HEK293 (cell line): ENCODE data around the gene PSMF1.

Experiments
- CTCF ChIA-PET: fragments of 350-600 bp; formaldehyde crosslinking; extraction: SDS; loops from one replicate; lab custom pipeline; 2021; ENCODE audit warnings: antibody characterized with exemption; lab: Yijun Ruan, JAX
- POLR2A ChIA-PET: fragments of 300-600 bp; formaldehyde crosslinking; extraction: SDS; loops from one replicate; lab custom pipeline; 2020; ENCODE audit warnings: antibody characterized with exemption, inconsistent platforms; lab: Yijun Ruan, JAX
- H3K27ac ChIP-seq: fragments of 200-500 bp; sonication (Bioruptor generic); 2 replicates; pipeline ENCODE4 v1.5.1; 2014; ENCODE audit warnings: low read depth, low read length, control low read depth, inconsistent platforms; ENCODE audit errors: extremely low read depth
- H3K36me3 ChIP-seq, 2 experiments: fragments of 200-500 bp in 1 of 2; sonication (Bioruptor generic) in 1 of 2; 1 replicate in 1 of 2; 2 replicates in 1 of 2; pipeline ENCODE4 v1.5.1; 2014 to 2017; ENCODE audit warnings: inconsistent platforms in 2 of 2, low read length in 2 of 2; ENCODE audit not compliant: control insufficient read depth in 2 of 2, insufficient read depth in 1 of 2
- H3K4me1 ChIP-seq: fragments of 200-500 bp; sonication (Bioruptor generic); 2 replicates; pipeline ENCODE4 v1.5.1; 2014; ENCODE audit warnings: mild to moderate bottlenecking, low read length, inconsistent platforms; ENCODE audit not compliant: control insufficient read depth, insufficient read depth
- H3K4me3 ChIP-seq: 2 replicates; pipeline ENCODE4 v1.5.1; 2011; ENCODE audit warnings: low read depth, mild to moderate bottlenecking, control low read depth, low read length, moderate library complexity
- H3K9me3 ChIP-seq: fragments of 200-500 bp; sonication (Bioruptor generic); 2 replicates; pipeline ENCODE4 v1.5.1; 2014; ENCODE audit warnings: low read depth, low read length, inconsistent platforms; ENCODE audit not compliant: control insufficient read depth, insufficient read depth
- CTCF ChIP-seq: fragments of 450-650 bp; formaldehyde crosslinking; IDR thresholded peaks from 2 replicates; pipeline ENCODE4 v1.5.1; 2016; ENCODE audit warnings: missing biosample characterization, missing genetic modification characterization
- ZBTB17 ChIP-seq: fragments of 450-650 bp; formaldehyde crosslinking; IDR thresholded peaks from 2 replicates; pipeline ENCODE4 v1.5.1; 2016; ENCODE audit warnings: missing biosample characterization, missing genetic modification characterization
- ZBTB21 ChIP-seq: fragments of 450-650 bp; formaldehyde crosslinking; IDR thresholded peaks from 2 replicates; pipeline ENCODE4 v1.5.1; 2017; ENCODE audit warnings: missing biosample characterization, missing genetic modification characterization
- ZBTB7A ChIP-seq: fragments of 450-650 bp; formaldehyde crosslinking; IDR thresholded peaks from 2 replicates; pipeline ENCODE4 v1.5.1; 2016; ENCODE audit warnings: low read depth, missing biosample characterization, missing genetic modification characterization
- ZFP37 ChIP-seq: fragments of 450-650 bp; formaldehyde crosslinking; IDR thresholded peaks from 2 replicates; pipeline ENCODE4 v1.5.1; 2016; ENCODE audit warnings: missing biosample characterization, missing genetic modification characterization
- ZNF449 ChIP-seq: fragments of 450-650 bp; formaldehyde crosslinking; IDR thresholded peaks from 2 replicates; pipeline ENCODE4 v1.5.1; 2017; ENCODE audit warnings: missing biosample characterization, mild to moderate bottlenecking, missing genetic modification characterization, moderate library complexity
- ZNF513 ChIP-seq: fragments of 450-650 bp; IDR thresholded peaks from 2 replicates; pipeline ENCODE4 v1.5.1; 2018; ENCODE audit warnings: missing biosample characterization, missing genetic modification characterization
- ZNF518A ChIP-seq: fragments of 450-650 bp; formaldehyde crosslinking; conservative IDR thresholded peaks from 2 replicates; pipeline ENCODE4 v1.5.1; 2016; ENCODE audit warnings: low read depth, missing biosample characterization, missing genetic modification characterization
- ZNF571 ChIP-seq: fragments of 450-650 bp; formaldehyde crosslinking; IDR thresholded peaks from 2 replicates; pipeline ENCODE4 v1.5.0; 2017; ENCODE audit warnings: missing biosample characterization, missing genetic modification characterization
- ZNF600 ChIP-seq: fragments of 450-650 bp; formaldehyde crosslinking; IDR thresholded peaks from 2 replicates; pipeline ENCODE4 v1.5.1; 2016; ENCODE audit warnings: missing biosample characterization, missing genetic modification characterization
- ZNF654 ChIP-seq: fragments of 450-650 bp; formaldehyde crosslinking; IDR thresholded peaks from 2 replicates; pipeline ENCODE4 v1.5.1; 2016; ENCODE audit warnings: low read depth, missing biosample characterization, missing genetic modification characterization
- ZNF707 ChIP-seq: fragments of 450-650 bp; formaldehyde crosslinking; IDR thresholded peaks from 2 replicates; pipeline ENCODE4 v1.5.1; 2016; ENCODE audit warnings: missing biosample characterization, missing genetic modification characterization
- ZSCAN30 ChIP-seq: fragments of 450-650 bp; IDR thresholded peaks from 2 replicates; pipeline ENCODE4 v1.5.1; 2018; ENCODE audit warnings: missing biosample characterization, mild to moderate bottlenecking, missing genetic modification characterization, moderate library complexity

PSMF1 gene

GRCh38 chr20:1212607-1213396, 94.4 kb downstream of the PSMF1 start:
- H3K4me3 ChIP-seq: no peak overlapping the region
- CTCF ChIA-PET: interaction anchor here (0.6 to 4.3 kb wide), 26 partner anchors 8 to 573 kb away, joined by 3 to 21 read pairs (median 3); partner anchors contain the start of genes C20orf202 and RAD21L1

GRCh38 chr20:1214838-1215261, 96.4 kb downstream of the PSMF1 start:
- H3K4me3 ChIP-seq: no peak overlapping the region
- no peak overlapping the region for H3K27ac ChIP-seq
- H3K36me3 ChIP-seq: no peaks in the 10 kb centered on the region
- no peaks in the 10 kb centered on the region for H3K9me3 ChIP-seq
- no peaks in the 10 kb centered on the region for H3K4me1 ChIP-seq
- POLR2A ChIA-PET: no interaction called here
- TF ChIP-seq ZNF707 (tag by site-specific recombination): no peak
- no peak for TF ChIP-seq ZNF518A (tag by site-specific recombination)
- CTCF ChIA-PET: interaction anchor here (1.3 kb wide), 1 partner anchor 289 kb away, joined by 4 read pairs; no protein-coding TSS in a partner anchor

More at GRCh38 chr20:1212607-1213396, 94.4 kb downstream of the PSMF1 start:
- H3K9me3 ChIP-seq: no peaks in the 10 kb centered on the region
- H3K4me1 ChIP-seq: no peaks in the 10 kb centered on the region
- H3K27ac ChIP-seq: no peak overlapping the region
- POLR2A ChIA-PET: no interaction called here
- TF ChIP-seq ZBTB21 (tag by site-specific recombination): no peak
- 0 out of 2 replicates have a peak, but pooled peaks have one; percentile 57 for TF ChIP-seq ZNF600 (tag by site-specific recombination)
- TF ChIP-seq CTCF (tag by site-specific recombination): peak; percentile 69
- TF ChIP-seq ZNF449 (tag by site-specific recombination): peak; percentile 74; the same call in 1 of the 2 replicates
- TF ChIP-seq ZNF654 (tag by site-specific recombination): peak; percentile 97
- peak; percentile 39; the same call in 1 of the 2 replicates for TF ChIP-seq ZSCAN30 (tag by site-specific recombination)
- 0 out of 2 replicates have a peak, but pooled peaks have one; percentile 21 for TF ChIP-seq ZFP37 (tag by site-specific recombination)
- 0 out of 2 replicates have a peak, but pooled peaks have one; percentile 30 for TF ChIP-seq ZNF513 (tag by site-specific recombination)
- TF ChIP-seq ZBTB17 (tag by site-specific recombination): peak; percentile 68
- no peak for TF ChIP-seq ZBTB7A (tag by site-specific recombination)
- TF ChIP-seq ZNF571 (tag by site-specific recombination): no peak
- no peaks in the 10 kb centered on the region for H3K36me3 ChIP-seq
